Inflammatory macrophage (primary cell): Measurements from ENCODE around the gene PSMD14.

Source experiments
- DNase-seq, 2 donors: peaks; one replicate each; pipeline ENCODE4 v3.0.0-alpha.2; 2020 to 2022

Gene PSMD14

GRCh38 chr2:161386228-161386824 lies 78.1 kb downstream of the PSMD14 start:
- DNase-seq: no peak

- no peak for DNase-seq
Measured at GRCh38 chr2:161388146-161388779, 80.0 kb downstream of the PSMD14 start.

- DNase-seq: no peak
Measured at GRCh38 chr2:161391737-161392506, 83.7 kb downstream of the PSMD14 start.

- no peak for DNase-seq
Measured at GRCh38 chr2:161400076-161400475, 91.9 kb downstream of the PSMD14 start.

GRCh38 chr2:161402297-161402696 lies 94.1 kb downstream of the PSMD14 start:
- DNase-seq: no peak

GRCh38 chr2:161406316-161406715 lies 98.1 kb downstream of the PSMD14 start:
- no peak for DNase-seq

GRCh38 chr2:161407597-161407996 lies 99.4 kb downstream of the PSMD14 start:
- no peak for DNase-seq

GRCh38 chr2:161409308-161409907 lies 101.2 kb downstream of the PSMD14 start:
- no peak for DNase-seq

- no peak for DNase-seq
Measured at GRCh38 chr2:161412346-161412745, 104.1 kb downstream of the PSMD14 start.

- DNase-seq: no peak
Measured at GRCh38 chr2:161414042-161415033, 106.1 kb downstream of the PSMD14 start.

- no peak for DNase-seq
Measured at GRCh38 chr2:161415034-161415986, 107.1 kb downstream of the PSMD14 start.

- DNase-seq: no peak
Measured at GRCh38 chr2:161415987-161416707, 107.9 kb downstream of the PSMD14 start, which contains the start of gene TBR1. TSS of gene TBR1 (plus strand) at chr2:161416297. CDS start at chr2:161416411, 114 bp downstream.

GRCh38 chr2:161416708-161417437 lies 108.6 kb downstream of the PSMD14 start:
- no peak for DNase-seq

- no peak for DNase-seq
Measured at GRCh38 chr2:161417438-161418274, 109.4 kb downstream of the PSMD14 start.

GRCh38 chr2:161418275-161418714 lies 110.1 kb downstream of the PSMD14 start:
- DNase-seq: no peak

GRCh38 chr2:161418715-161419637 lies 110.8 kb downstream of the PSMD14 start:
- DNase-seq: no peak

GRCh38 chr2:161419638-161420190 lies 111.5 kb downstream of the PSMD14 start:
- no peak for DNase-seq
